HepG2 (cell line): Measurements from ENCODE around the gene NFATC4. TPM values are rescaled to one million over a fixed set of nuclear protein-coding genes. Genes with fewer than 3 reads are reported as not detected.

Experiments used
- ATAC-seq: fragments of 200-7000 bp; cut with Tn5 transposase; 3 replicates; pipeline ENCODE4 v1.9.1; 2020; ENCODE audit warnings: mild to moderate bottlenecking, moderate library complexity
- BruUV-seq: library from RNA; stranded (reverse); fragments of 400-500 nt; replicated peaks from 2 replicates; lab custom pipeline; 2021; lab: Mats Ljungman, UMichigan
- CTCF ChIA-PET: fragments of 300-600 bp; formaldehyde crosslinking; extraction: SDS; loops from one replicate; lab custom pipeline; 2021; ENCODE audit warnings: low total read pairs, inconsistent platforms, low intra/inter-chr PET ratio; lab: Yijun Ruan, JAX
- POLR2A ChIA-PET: fragments of 350-600 bp; sonication (Branson Sonifier 250); formaldehyde crosslinking; loops from one replicate; lab custom pipeline; 2020; ENCODE audit warnings: antibody characterized with exemption, inconsistent platforms; lab: Yijun Ruan, JAX
- DNase-seq: peaks from one replicate; pipeline ENCODE4 v3.0.0-alpha.2; 2015; ENCODE audit warnings: low spot score
- FAIRE-seq: peaks from 3 replicates; lab custom pipeline; 2011; peaks lifted over from hg19 to GRCh38; lab: Jason Lieb, UNC
- H2AFZ ChIP-seq: one replicate; pipeline ENCODE4 v1.6.1; 2011; ENCODE audit warnings: low read length, inconsistent platforms
- H3K27ac ChIP-seq: fragments of 300-600 bp; 3 replicates; pipeline ENCODE4 v1.8.0; 2011; ENCODE audit warnings: mixed run types, mild to moderate bottlenecking, mixed read lengths, low read length, inconsistent platforms; ENCODE audit not compliant: insufficient read depth; ENCODE audit errors: extremely low read length
- H3K27me3 ChIP-seq, 2 experiments: fragments of 200-600 bp in 1 of 2; 2 replicates in 1 of 2; 3 replicates in 1 of 2; pipeline versions ENCODE4 v1.6.0 to v1.8.0; 2011; ENCODE audit warnings: low read length in 2 of 2, mild to moderate bottlenecking in 2 of 2, moderate library complexity in 2 of 2, inconsistent platforms in 1 of 2; ENCODE audit not compliant: insufficient read depth in 2 of 2, control insufficient read depth in 1 of 2
- H3K36me3 ChIP-seq, 2 experiments: fragments of 200-600 bp in 1 of 2; replicated peaks in 1 of 2; 2 replicates in 1 of 2; 3 replicates in 1 of 2; pipeline versions ENCODE4 v1.5.1 to v1.8.0; 2011; ENCODE audit warnings: low read length in 2 of 2, inconsistent platforms in 1 of 2; ENCODE audit not compliant: insufficient read depth in 2 of 2, control insufficient read depth in 1 of 2
- H3K4me1 ChIP-seq: 2 replicates; pipeline ENCODE4 v1.5.1; 2012; ENCODE audit warnings: low read length, inconsistent platforms; ENCODE audit not compliant: insufficient read depth
- H3K4me2 ChIP-seq: 2 replicates; pipeline ENCODE4 v1.6.0; 2011; ENCODE audit warnings: low read depth, low read length, inconsistent platforms
- H3K4me3 ChIP-seq, 3 experiments: fragments of 200-600 bp in 1 of 3; sonication (generic), shearing (Covaris generic) in 1 of 3; replicated peaks in 1 of 3; 2 replicates each; pipeline ENCODE4 v1.5.1; 2011 to 2016; ENCODE audit warnings: low read length in 3 of 3, inconsistent platforms in 2 of 3, low read depth in 2 of 3, mild to moderate bottlenecking in 2 of 3, control low read depth in 1 of 3, mixed read lengths in 1 of 3; ENCODE audit not compliant: insufficient read depth in 1 of 3
- H3K79me2 ChIP-seq: one replicate; pipeline ENCODE4 v1.6.1; 2011; ENCODE audit warnings: low read length, inconsistent platforms; ENCODE audit not compliant: insufficient read depth
- H3K9ac ChIP-seq: 2 replicates; pipeline ENCODE4 v1.6.0; 2011; ENCODE audit warnings: mild to moderate bottlenecking, low read depth, low read length, inconsistent platforms; ENCODE audit not compliant: insufficient read depth
- H3K9me3 ChIP-seq: 2 replicates; pipeline ENCODE4 v1.5.1; 2012; ENCODE audit warnings: mild to moderate bottlenecking, low read length
- H4K20me1 ChIP-seq: 2 replicates; pipeline ENCODE4 v1.6.0; 2011; ENCODE audit warnings: inconsistent platforms, mild to moderate bottlenecking, low read length, moderate library complexity; ENCODE audit not compliant: insufficient read depth
- CBX5 ChIP-seq: sonication (generic); formaldehyde crosslinking; IDR thresholded peaks from 2 replicates; pipeline ENCODE4 v1.4.0; 2020; ENCODE audit warnings: missing genetic modification reagents, borderline replicate concordance
- EED ChIP-seq: sonication (generic); formaldehyde crosslinking; IDR thresholded peaks from 2 replicates; pipeline ENCODE4 v1.5.0; 2020; ENCODE audit warnings: mild to moderate bottlenecking, missing genetic modification reagents
- FOXM1 ChIP-seq: sonication (generic); formaldehyde crosslinking; IDR thresholded peaks from 2 replicates; pipeline ENCODE4 v1.5.0; 2020; ENCODE audit warnings: missing genetic modification reagents
- HMG20A ChIP-seq: IDR thresholded peaks from 2 replicates; pipeline ENCODE4 v1.6.1; 2016; ENCODE audit warnings: borderline replicate concordance
- KAT7 ChIP-seq: IDR thresholded peaks from 2 replicates; pipeline ENCODE4 v1.6.1; 2018; ENCODE audit warnings: borderline replicate concordance, missing compliant biosample characterization
- NFKBIZ ChIP-seq: IDR thresholded peaks from 2 replicates; pipeline ENCODE4 v1.6.1; 2018; ENCODE audit warnings: missing genetic modification reagents, missing compliant biosample characterization
- PHF21A ChIP-seq: sonication (generic); formaldehyde crosslinking; IDR thresholded peaks from 2 replicates; pipeline ENCODE4 v1.5.0; 2020; ENCODE audit warnings: mild to moderate bottlenecking, missing genetic modification reagents
- SIX4 ChIP-seq: sonication (generic); formaldehyde crosslinking; IDR thresholded peaks from 2 replicates; pipeline ENCODE4 v1.4.0; 2020; ENCODE audit warnings: missing genetic modification reagents
- TEAD3 ChIP-seq: optimal IDR thresholded peaks from 2 replicates; pipeline ENCODE3; 2016; ENCODE audit warnings: borderline replicate concordance
- THYN1 ChIP-seq: sonication (generic); formaldehyde crosslinking; IDR thresholded peaks from 2 replicates; pipeline ENCODE4 v1.8.1; 2023; ENCODE audit warnings: low read depth, mild to moderate bottlenecking, moderate library complexity, missing genetic modification reagents, borderline replicate concordance
- ZBTB38 ChIP-seq: sonication (generic); formaldehyde crosslinking; IDR thresholded peaks from 2 replicates; pipeline ENCODE4 v1.5.1; 2020; ENCODE audit warnings: mild to moderate bottlenecking, missing genetic modification reagents
- ZFP1 ChIP-seq: IDR thresholded peaks from 2 replicates; pipeline ENCODE4 v1.6.1; 2016
- ZNF292 ChIP-seq: sonication (generic); formaldehyde crosslinking; IDR thresholded peaks from 2 replicates; pipeline ENCODE4 v1.8.1; 2022; ENCODE audit warnings: mild to moderate bottlenecking, low read depth, missing genetic modification reagents, borderline replicate concordance
- ZNF296 ChIP-seq: sonication (generic); formaldehyde crosslinking; conservative IDR thresholded peaks from 2 replicates; pipeline ENCODE4 v1.5.0; 2020; ENCODE audit warnings: mild to moderate bottlenecking, missing genetic modification reagents
- ZNF549 ChIP-seq: sonication (generic); formaldehyde crosslinking; IDR thresholded peaks from 2 replicates; pipeline ENCODE4 v1.5.0; 2020; ENCODE audit warnings: missing genetic modification reagents
- WGBS: methylation state at CpG from one replicate; pipeline ENCODE4 v1.1.6; 2017; ENCODE audit warnings: low lambda C conversion rate; 5-methylcytosine and 5-hydroxymethylcytosine counted together
- in situ Hi-C: cut with HindIII; loops from 2 replicates; pipeline ENCODE4 v1.10.0; 2017; ENCODE audit warnings: low pct_unique_long_range_greater_than_20kb; ENCODE audit not compliant: extremely low pct_ligation_motif_present
- intact Hi-C: fragments of 100-400 bp; cut with micrococcal nuclease; formaldehyde crosslinking; loops from one replicate; pipeline ENCODE4 v1.10.0; 2022; ENCODE audit not compliant: unreplicated experiment
- polyA plus RNA-seq, 8 experiments: library from polyadenylated mRNA; depleted of rRNA in 3 of 8; stranded (reverse) in 7 of 8; unstranded in 1 of 8; fragments of >200 nt; fragmentation: Illumina TruSeq in 4 of 8; extraction: Trizol in 4 of 8; gene quantifications; 2 replicates each; pipeline versions ENCODE4 v1.2.1 to v1.2.3, GENCODE V29; 2011 to 2016; ENCODE audit warnings: low read depth in 4 of 8, missing spikeins in 1 of 8, mixed read lengths in 1 of 8; ENCODE audit not compliant: insufficient read depth in 1 of 8
- total RNA-seq, 5 experiments: library from RNA; depleted of rRNA; stranded (reverse); fragments of >200 nt; fragmentation: Illumina TruSeq; extraction: Trizol; gene quantifications; 2 replicates each; pipeline ENCODE4 v1.2.3, GENCODE V29; 2016; ENCODE audit warnings: low read depth in 1 of 5
- TF ChIP-seq, protein P1 (sequence below): sonication (generic); formaldehyde crosslinking; IDR thresholded peaks from 2 replicates; pipeline ENCODE4 v1.4.0; 2020; ENCODE audit warnings: missing genetic modification reagents, low read depth, mild to moderate bottlenecking, borderline replicate concordance
- TF ChIP-seq, protein P2 (sequence below): sonication (generic); formaldehyde crosslinking; IDR thresholded peaks from 2 replicates; pipeline ENCODE4 v1.9.0; 2021; ENCODE audit warnings: missing genetic modification reagents, mild to moderate bottlenecking, borderline replicate concordance
- TF ChIP-seq, protein P3 (sequence below): sonication (generic); formaldehyde crosslinking; IDR thresholded peaks from 2 replicates; pipeline ENCODE4 v1.4.0; 2020; ENCODE audit warnings: missing genetic modification reagents

The NFATC4 gene
- total and polyA plus RNA-seq, 2 of the 13 experiments (the other 11 are each of a cell fraction or from before 2014, with no cell fraction given): 0.04 to 0.15 TPM

DNA sequence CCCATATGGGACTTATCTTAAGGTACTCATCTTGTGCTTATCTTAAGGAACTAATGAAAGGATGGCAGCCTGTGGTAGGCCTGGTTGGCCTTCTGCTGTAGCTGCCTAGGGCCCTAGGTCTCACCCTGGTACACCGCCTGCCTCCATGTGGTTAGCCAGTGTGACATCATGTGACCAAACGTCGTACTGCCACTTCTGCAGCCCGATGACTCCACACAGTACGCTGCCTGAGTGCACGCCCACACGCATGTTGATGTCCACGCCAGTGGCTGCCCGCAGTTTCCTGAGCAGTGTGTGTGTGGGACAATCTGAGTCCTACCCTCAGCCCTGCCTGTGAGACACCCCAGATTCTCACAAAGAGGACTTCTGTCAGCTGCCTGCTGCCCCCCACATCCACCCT, 38.2 kb upstream of the NFATC4 start (continued):
- TF ChIP-seq, protein P1, sequence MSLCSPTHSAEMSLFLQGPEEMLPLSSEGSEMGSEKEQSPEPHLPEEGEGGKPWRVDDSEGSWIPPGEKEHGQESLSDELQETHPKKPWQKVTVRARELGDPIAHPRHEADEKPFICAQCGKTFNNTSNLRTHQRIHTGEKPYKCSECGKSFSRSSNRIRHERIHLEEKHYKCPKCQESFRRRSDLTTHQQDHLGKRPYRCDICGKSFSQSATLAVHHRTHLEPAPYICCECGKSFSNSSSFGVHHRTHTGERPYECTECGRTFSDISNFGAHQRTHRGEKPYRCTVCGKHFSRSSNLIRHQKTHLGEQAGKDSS: no peak
- no peak for TF ChIP-seq THYN1 (CRISPR knock-in tag)
- 0 out of 2 replicates have a peak, but pooled peaks have one; percentile 44 for TF ChIP-seq EED (CRISPR knock-in tag)
- TF ChIP-seq ZNF292 (CRISPR knock-in tag): no peak
- no peak for TF ChIP-seq FOXM1
- TF ChIP-seq, all 625 proteins: peak for 7

DNA sequence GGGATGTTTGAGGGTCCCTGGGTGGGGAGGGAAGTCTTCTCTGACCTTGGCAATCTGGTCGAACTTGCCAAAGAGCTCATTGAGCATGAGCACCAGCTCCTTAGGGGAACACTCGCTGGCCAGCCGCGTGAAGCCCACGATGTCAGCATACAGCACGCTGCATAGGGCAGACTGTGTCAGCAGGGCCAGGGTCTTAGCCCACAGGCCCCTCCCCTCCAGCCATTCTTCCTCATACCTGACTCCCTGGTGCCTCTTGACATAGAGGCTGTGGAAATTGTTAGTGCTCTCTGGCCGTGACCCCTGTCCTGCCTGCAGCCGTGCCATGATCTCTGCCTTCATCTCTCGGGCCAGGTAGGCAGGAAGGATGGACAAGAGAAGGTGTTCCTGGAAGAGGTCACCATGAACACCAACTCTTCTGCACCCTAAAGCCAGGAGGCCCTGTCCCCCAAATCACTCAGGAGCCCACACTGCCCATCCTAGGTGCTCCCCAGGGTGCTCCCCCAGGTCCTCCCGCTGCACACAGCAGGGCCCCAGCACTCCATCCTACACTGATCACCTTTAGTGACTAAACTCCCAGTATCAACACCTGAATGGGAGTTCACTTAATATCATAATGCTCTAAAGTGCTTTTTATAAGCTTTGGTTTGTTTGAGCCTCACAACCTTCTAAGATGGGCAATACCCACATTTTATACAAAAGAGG, 36.9 kb upstream of the NFATC4 start:
- POLR2A ChIA-PET: interaction anchor here (0.6 to 4.3 kb wide), 4 partner anchors 24 to 105 kb away, joined by 3 to 98 read pairs (median 26); partner anchors contain the start of genes CBLN3, CIDEB and KHNYN
- H3K4me2 ChIP-seq: no peak overlapping the region
- no peak for FAIRE-seq
- TF ChIP-seq KAT7 (CRISPR knock-in tag) (no peak), CBX5 (CRISPR knock-in tag) (peak; percentile 36; the same call in 1 of the 2 replicates), ZBTB38 (no peak), TEAD3 (CRISPR knock-in tag) (peak; percentile 14), PHF21A (CRISPR knock-in tag) (no peak), ZNF549 (CRISPR knock-in tag) (no peak), NFKBIZ (no peak), HMG20A (CRISPR knock-in tag) (no peak), ZNF296 (0 out of 2 replicates have a peak, but pooled peaks have one; percentile 16), ZFP1 (no peak), SIX4 (CRISPR knock-in tag) (no peak)
- TF ChIP-seq, protein P2, sequence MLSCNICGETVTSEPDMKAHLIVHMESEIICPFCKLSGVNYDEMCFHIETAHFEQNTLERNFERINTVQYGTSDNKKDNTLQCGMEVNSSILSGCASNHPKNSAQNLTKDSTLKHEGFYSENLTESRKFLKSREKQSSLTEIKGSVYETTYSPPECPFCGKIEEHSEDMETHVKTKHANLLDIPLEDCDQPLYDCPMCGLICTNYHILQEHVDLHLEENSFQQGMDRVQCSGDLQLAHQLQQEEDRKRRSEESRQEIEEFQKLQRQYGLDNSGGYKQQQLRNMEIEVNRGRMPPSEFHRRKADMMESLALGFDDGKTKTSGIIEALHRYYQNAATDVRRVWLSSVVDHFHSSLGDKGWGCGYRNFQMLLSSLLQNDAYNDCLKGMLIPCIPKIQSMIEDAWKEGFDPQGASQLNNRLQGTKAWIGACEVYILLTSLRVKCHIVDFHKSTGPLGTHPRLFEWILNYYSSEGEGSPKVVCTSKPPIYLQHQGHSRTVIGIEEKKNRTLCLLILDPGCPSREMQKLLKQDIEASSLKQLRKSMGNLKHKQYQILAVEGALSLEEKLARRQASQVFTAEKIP (CRISPR knock-in tag): no peak
- TF ChIP-seq, protein P3, sequence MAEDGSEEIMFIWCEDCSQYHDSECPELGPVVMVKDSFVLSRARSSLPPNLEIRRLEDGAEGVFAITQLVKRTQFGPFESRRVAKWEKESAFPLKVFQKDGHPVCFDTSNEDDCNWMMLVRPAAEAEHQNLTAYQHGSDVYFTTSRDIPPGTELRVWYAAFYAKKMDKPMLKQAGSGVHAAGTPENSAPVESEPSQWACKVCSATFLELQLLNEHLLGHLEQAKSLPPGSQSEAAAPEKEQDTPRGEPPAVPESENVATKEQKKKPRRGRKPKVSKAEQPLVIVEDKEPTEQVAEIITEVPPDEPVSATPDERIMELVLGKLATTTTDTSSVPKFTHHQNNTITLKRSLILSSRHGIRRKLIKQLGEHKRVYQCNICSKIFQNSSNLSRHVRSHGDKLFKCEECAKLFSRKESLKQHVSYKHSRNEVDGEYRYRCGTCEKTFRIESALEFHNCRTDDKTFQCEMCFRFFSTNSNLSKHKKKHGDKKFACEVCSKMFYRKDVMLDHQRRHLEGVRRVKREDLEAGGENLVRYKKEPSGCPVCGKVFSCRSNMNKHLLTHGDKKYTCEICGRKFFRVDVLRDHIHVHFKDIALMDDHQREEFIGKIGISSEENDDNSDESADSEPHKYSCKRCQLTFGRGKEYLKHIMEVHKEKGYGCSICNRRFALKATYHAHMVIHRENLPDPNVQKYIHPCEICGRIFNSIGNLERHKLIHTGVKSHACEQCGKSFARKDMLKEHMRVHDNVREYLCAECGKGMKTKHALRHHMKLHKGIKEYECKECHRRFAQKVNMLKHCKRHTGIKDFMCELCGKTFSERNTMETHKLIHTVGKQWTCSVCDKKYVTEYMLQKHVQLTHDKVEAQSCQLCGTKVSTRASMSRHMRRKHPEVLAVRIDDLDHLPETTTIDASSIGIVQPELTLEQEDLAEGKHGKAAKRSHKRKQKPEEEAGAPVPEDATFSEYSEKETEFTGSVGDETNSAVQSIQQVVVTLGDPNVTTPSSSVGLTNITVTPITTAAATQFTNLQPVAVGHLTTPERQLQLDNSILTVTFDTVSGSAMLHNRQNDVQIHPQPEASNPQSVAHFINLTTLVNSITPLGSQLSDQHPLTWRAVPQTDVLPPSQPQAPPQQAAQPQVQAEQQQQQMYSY (CRISPR knock-in tag): no peak

More for the DNA sequence above, 36.9 kb upstream of the NFATC4 start:
- no peaks in the 10 kb centered on the region for H3K79me2 ChIP-seq
- intact Hi-C loops (loop anchor here (5.0 kb wide), 1 partner anchor 1564 kb away; the partner anchor contains the start of gene OXA1L), in situ Hi-C loops (loop anchor here (5.0 kb wide), 1 partner anchor 101 kb away; no protein-coding TSS in a partner anchor)
- H3K4me3 ChIP-seq: no peak overlapping the region
- H3K4me1 ChIP-seq: peaks cover 29% of the 10 kb centered on the region
- no peaks in the 10 kb centered on the region for H3K9me3 ChIP-seq
- H3K36me3 ChIP-seq: no peaks in the 10 kb centered on the region
- ATAC-seq: no peak
- 36% methylated on average over 10 of the region's 10 CpGs for WGBS
- CTCF ChIA-PET: interaction anchor here (1.2 to 10.2 kb wide), 5 partner anchors 24 to 103 kb away, joined by 3 to 235 read pairs (median 7); partner anchors contain the start of genes CBLN3, CIDEB, KHNYN and NFATC4
- DNase-seq: no peak
- no peaks in the 10 kb centered on the region for H4K20me1 ChIP-seq
- H3K27me3 ChIP-seq: peaks cover 31 to 82% of the 10 kb centered on the region in 2 experiments
- no peak overlapping the region for H3K27ac ChIP-seq
- H2AFZ ChIP-seq: no peak overlapping the region
- BruUV-seq: no TSS peak
- H3K9ac ChIP-seq: no peak overlapping the region
